Endothelial cell of umbilical vein (primary cell): ENCODE measurements around the gene MIS18A. TPM values are rescaled to one million over a fixed set of nuclear protein-coding genes. Genes with fewer than 3 reads are reported as not detected.

ENCODE experiments used
- BruUV-seq: library from RNA; stranded (reverse); fragments of 400-500 nt; replicated peaks from 2 replicates; lab custom pipeline; 2021; lab: Mats Ljungman, UMichigan
- CTCF ChIA-PET: fragments of 300-600, 350-600 bp; sonication (Branson Sonifier 250); formaldehyde crosslinking; loops from one replicate; lab custom pipeline; 2021; ENCODE audit warnings: antibody characterized with exemption, inconsistent platforms; lab: Charles Lee
- POLR2A ChIA-PET: fragments of 300-600, 350-600 bp; sonication (Branson Sonifier 250); formaldehyde crosslinking; loops from one replicate; lab custom pipeline; 2021; ENCODE audit warnings: antibody characterized with exemption, inconsistent platforms; lab: Charles Lee
- DNase-seq: peaks from one replicate; pipeline ENCODE4 v3.0.0-alpha.2; 2011; ENCODE audit warnings: low read depth, low spot score
- FAIRE-seq: peaks from 2 replicates; lab custom pipeline; 2011; peaks lifted over from hg19 to GRCh38; lab: Jason Lieb, UNC
- H2AFZ ChIP-seq: 2 replicates; pipeline ENCODE4 v1.6.0; 2012; ENCODE audit warnings: low read depth, low read length, control low read depth, inconsistent platforms
- H3K27ac ChIP-seq: 2 replicates; pipeline ENCODE4 v1.5.1; 2011; ENCODE audit warnings: low read depth, mild to moderate bottlenecking, control low read depth, low read length, moderate library complexity; ENCODE audit not compliant: insufficient read depth
- H3K27me3 ChIP-seq, 2 experiments: 2 replicates each; pipeline versions ENCODE4 v1.6.0 to v1.6.1; 2011; ENCODE audit warnings: low read length in 2 of 2, mixed read lengths in 1 of 2; ENCODE audit not compliant: control insufficient read depth in 2 of 2, insufficient read depth in 2 of 2
- H3K36me3 ChIP-seq, 2 experiments: 2 replicates in 1 of 2; 3 replicates in 1 of 2; pipeline ENCODE4 v1.5.1; 2011; ENCODE audit warnings: low read length in 2 of 2, mild to moderate bottlenecking in 1 of 2, moderate library complexity in 1 of 2; ENCODE audit not compliant: control insufficient read depth in 2 of 2, insufficient read depth in 2 of 2; ENCODE audit errors: extremely low read depth in 1 of 2
- H3K4me1 ChIP-seq: 3 replicates; pipeline ENCODE4 v1.5.1; 2011; ENCODE audit warnings: mild to moderate bottlenecking, low read length; ENCODE audit not compliant: control insufficient read depth, insufficient read depth; ENCODE audit errors: extremely low read depth
- H3K4me2 ChIP-seq: 2 replicates; pipeline ENCODE4 v1.6.1; 2011; ENCODE audit warnings: low read length, control low read depth, mixed read lengths; ENCODE audit not compliant: insufficient read depth
- H3K4me3 ChIP-seq, 3 experiments: fragments of 200-600 bp in 1 of 3; sonication (generic), shearing (Covaris generic) in 1 of 3; replicated peaks in 1 of 3; 2 replicates each; pipeline ENCODE4 v1.5.1; 2011 to 2016; ENCODE audit warnings: control low read depth in 3 of 3, low read length in 3 of 3, mild to moderate bottlenecking in 2 of 3, inconsistent platforms in 1 of 3, low read depth in 1 of 3, moderate library complexity in 1 of 3; ENCODE audit not compliant: insufficient read depth in 1 of 3
- H3K79me2 ChIP-seq: 2 replicates; pipeline ENCODE4 v1.6.0; 2012; ENCODE audit warnings: low read length, inconsistent platforms; ENCODE audit not compliant: control insufficient read depth, insufficient read depth
- H3K9ac ChIP-seq: replicated peaks from 2 replicates; pipeline ENCODE3; 2011; ENCODE audit warnings: low read length, control low read depth; ENCODE audit not compliant: insufficient read depth; ENCODE audit errors: extremely low read depth
- H3K9me1 ChIP-seq: replicated peaks from 3 replicates; pipeline ENCODE4 v1.6.0; 2011; ENCODE audit warnings: mild to moderate bottlenecking, low read length; ENCODE audit not compliant: control insufficient read depth, insufficient read depth; ENCODE audit errors: extremely low read depth
- H3K9me3 ChIP-seq: replicated peaks from 2 replicates; pipeline ENCODE4 v1.5.1; 2012; ENCODE audit warnings: low read length, inconsistent platforms; ENCODE audit not compliant: control insufficient read depth, insufficient read depth
- H4K20me1 ChIP-seq: replicated peaks from 2 replicates; pipeline ENCODE3; 2011; ENCODE audit warnings: mild to moderate bottlenecking, low read length; ENCODE audit not compliant: control insufficient read depth, insufficient read depth; ENCODE audit errors: extremely low read depth
- CTCF ChIP-seq, 2 donors: IDR thresholded peaks; 1 replicate in 1 of 2; 2 replicates in 1 of 2; pipeline ENCODE4 v1.5.1; 2011; ENCODE audit warnings: low read length in 2 of 2, mild to moderate bottlenecking in 2 of 2, moderate library complexity in 2 of 2, control low read depth in 1 of 2, inconsistent platforms in 1 of 2, low read depth in 1 of 2; ENCODE audit not compliant: insufficient read depth in 1 of 2; ENCODE audit errors: extremely low read depth in 1 of 2
- EZH2 ChIP-seq: IDR thresholded peaks from 2 replicates; pipeline ENCODE4 v1.6.1; 2012; ENCODE audit warnings: borderline replicate concordance, low read depth, mild to moderate bottlenecking, moderate library complexity, low read length, inconsistent platforms; ENCODE audit not compliant: severe bottlenecking
- FOS ChIP-seq: IDR thresholded peaks from 2 replicates; pipeline ENCODE4 v1.6.1; 2011; ENCODE audit warnings: mild to moderate bottlenecking, low read length, moderate library complexity, borderline replicate concordance; ENCODE audit not compliant: insufficient read depth
- GATA2 ChIP-seq: IDR thresholded peaks from 2 replicates; pipeline ENCODE4 v1.7.0; 2011; ENCODE audit warnings: low read depth, mild to moderate bottlenecking, moderate library complexity, mixed read lengths, low read length; ENCODE audit not compliant: insufficient read length, insufficient read depth
- JUN ChIP-seq: IDR thresholded peaks from 2 replicates; pipeline ENCODE4 v1.6.1; 2011; ENCODE audit warnings: borderline replicate concordance, low read depth; ENCODE audit not compliant: insufficient read length, insufficient read depth
- MYC ChIP-seq: IDR thresholded peaks from one replicate; pipeline ENCODE4 v1.6.1; 2011; ENCODE audit warnings: mild to moderate bottlenecking, low read depth, low read length
- POLR2A ChIP-seq: IDR thresholded peaks from 2 replicates; pipeline ENCODE4 v1.6.1; 2012; ENCODE audit warnings: low read depth, mild to moderate bottlenecking, control low read depth, low read length
- POLR2AphosphoS5 ChIP-seq: IDR thresholded peaks from 2 replicates; pipeline ENCODE4 v1.6.1; 2012; ENCODE audit warnings: low read depth, mild to moderate bottlenecking, control low read depth, low read length, moderate library complexity; ENCODE audit not compliant: insufficient read depth
- dilution Hi-C: fragments of 300-500 bp; cut with MboI; formaldehyde crosslinking; loops from one replicate; pipeline ENCODE4 v1.15.0; 2019; ENCODE audit warnings: low sequenced_read_pairs; ENCODE audit not compliant: extremely low pct_ligation_motif_present
- intact Hi-C: fragments of 100-400 bp; cut with micrococcal nuclease; formaldehyde crosslinking; loops from one replicate; pipeline ENCODE4 v1.10.0; 2022
- polyA plus RNA-seq, 4 experiments: library from polyadenylated mRNA; depleted of rRNA in 3 of 4; stranded (reverse) in 3 of 4; unstranded in 1 of 4; fragments of >200 nt; gene quantifications; 2 replicates each; pipeline versions ENCODE4 v1.2.1 to v1.2.3, GENCODE V29; 2011 to 2012; ENCODE audit warnings: missing spikeins in 1 of 4
- total RNA-seq: library from RNA; stranded (reverse); gene quantifications from 2 replicates; pipeline ENCODE4 v1.2.3, GENCODE V29; 2021
- TF ChIP-seq, protein P1 (sequence below): IDR thresholded peaks from 2 replicates; pipeline ENCODE4 v1.6.1; 2011; ENCODE audit not compliant: insufficient read depth, insufficient read length

The MIS18A gene
- total and polyA plus RNA-seq, 2 donors (not counting 3 experiments of a cell fraction or from before 2014, with no cell fraction given), result 7.9 to 19.7 TPM

- H3K79me2 ChIP-seq, result no peaks in the 10 kb centered on the region
- TF ChIP-seq EZH2 (no peak), CTCF (IDR thresholded peaks at IDR 0.05; ENCODE audit: extremely low read depth in 1 of 2, insufficient read depth in 1 of 2, low read depth in 1 of 2, low read length in 2 of 2) (no peak), GATA2 (no peak), POLR2A (no peak), JUN (no peak), POLR2AphosphoS5 (no peak), FOS (no peak), MYC (no peak)
- TF ChIP-seq, protein P1, sequence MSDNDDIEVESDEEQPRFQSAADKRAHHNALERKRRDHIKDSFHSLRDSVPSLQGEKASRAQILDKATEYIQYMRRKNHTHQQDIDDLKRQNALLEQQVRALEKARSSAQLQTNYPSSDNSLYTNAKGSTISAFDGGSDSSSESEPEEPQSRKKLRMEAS, result no peak
- DNase-seq, result no peak
- no peak overlapping the region for H3K9ac ChIP-seq
- no peaks in the 10 kb centered on the region for H3K27me3 ChIP-seq
- intact Hi-C loops (no loop called here), dilution Hi-C loops (no loop called here)
- no peak overlapping the region for H3K4me2 ChIP-seq
- ChIA-PET POLR2A (no interaction called here), CTCF (no interaction called here)
- H2AFZ ChIP-seq, result no peak overlapping the region
- no peaks in the 10 kb centered on the region for H3K36me3 ChIP-seq
- H4K20me1 ChIP-seq, result no peaks in the 10 kb centered on the region
- no peak for FAIRE-seq
- no peak overlapping the region for H3K27ac ChIP-seq
- H3K4me3 ChIP-seq, result no peak overlapping the region
- H3K4me1 ChIP-seq, result no peaks in the 10 kb centered on the region
- no peaks in the 10 kb centered on the region for H3K9me1 ChIP-seq
- no TSS peak for BruUV-seq
- no peaks in the 10 kb centered on the region for H3K9me3 ChIP-seq
Measured at GRCh38 chr21:32303385-32303784, 24.5 kb upstream of the MIS18A start.
